ENCODE measurements around the gene ZNF587. TPM values are rescaled to one million over a fixed set of nuclear protein-coding genes. Genes with fewer than 3 reads are reported as not detected.
A peak's percentile ranks its signal among the peaks of the same experiment; 100 is the strongest.

ZNF587 gene
- total RNA-seq, 4 donors from 2014 or later: 10.6 to 18.0 (median 17.2) TPM

DNA sequence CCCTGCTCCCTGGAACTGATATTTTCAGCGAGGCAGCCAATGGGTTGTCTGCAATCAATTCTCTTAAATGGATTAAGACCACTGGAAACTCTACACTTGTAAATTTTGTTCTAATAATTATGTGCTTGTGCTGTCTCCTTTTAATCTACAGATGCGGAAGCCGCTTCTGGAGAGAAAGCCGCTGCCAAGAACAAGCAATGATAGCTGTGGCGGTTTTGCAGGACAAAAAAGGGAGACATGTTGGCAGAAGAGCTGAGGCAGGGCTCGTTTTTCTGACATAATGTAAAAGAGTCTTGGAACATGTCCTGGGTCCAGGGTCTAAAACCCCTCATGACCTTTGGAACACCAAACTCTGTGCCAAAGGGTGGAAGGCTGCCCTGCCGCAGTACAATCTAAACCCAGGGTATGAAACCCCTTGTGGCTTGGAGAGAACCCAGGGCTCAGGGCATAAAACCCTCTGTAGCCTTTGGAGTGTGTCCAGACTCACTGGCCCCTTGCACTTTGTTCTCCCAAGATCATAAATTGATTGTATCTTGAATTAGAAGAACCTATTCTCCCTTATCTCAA, 54.0 kb downstream of the ZNF587 start:
- WGBS, 2 donors: 71 to 74% methylated on average over 7 of the region's 7 CpGs
- TF ChIP-seq POLR2A (IDR thresholded peaks at IDR 0.05): no peak
- TF ChIP-seq, protein P1, sequence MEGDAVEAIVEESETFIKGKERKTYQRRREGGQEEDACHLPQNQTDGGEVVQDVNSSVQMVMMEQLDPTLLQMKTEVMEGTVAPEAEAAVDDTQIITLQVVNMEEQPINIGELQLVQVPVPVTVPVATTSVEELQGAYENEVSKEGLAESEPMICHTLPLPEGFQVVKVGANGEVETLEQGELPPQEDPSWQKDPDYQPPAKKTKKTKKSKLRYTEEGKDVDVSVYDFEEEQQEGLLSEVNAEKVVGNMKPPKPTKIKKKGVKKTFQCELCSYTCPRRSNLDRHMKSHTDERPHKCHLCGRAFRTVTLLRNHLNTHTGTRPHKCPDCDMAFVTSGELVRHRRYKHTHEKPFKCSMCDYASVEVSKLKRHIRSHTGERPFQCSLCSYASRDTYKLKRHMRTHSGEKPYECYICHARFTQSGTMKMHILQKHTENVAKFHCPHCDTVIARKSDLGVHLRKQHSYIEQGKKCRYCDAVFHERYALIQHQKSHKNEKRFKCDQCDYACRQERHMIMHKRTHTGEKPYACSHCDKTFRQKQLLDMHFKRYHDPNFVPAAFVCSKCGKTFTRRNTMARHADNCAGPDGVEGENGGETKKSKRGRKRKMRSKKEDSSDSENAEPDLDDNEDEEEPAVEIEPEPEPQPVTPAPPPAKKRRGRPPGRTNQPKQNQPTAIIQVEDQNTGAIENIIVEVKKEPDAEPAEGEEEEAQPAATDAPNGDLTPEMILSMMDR (IDR thresholded peaks at IDR 0.05): no peak
- no peak overlapping the region for H3K4me3 ChIP-seq (ENCODE audit: low read depth, poor library complexity, severe bottlenecking)
- peak in 1 of 2 donors; percentile 9 for DNase-seq (ENCODE audit: low spot score in 2 of 2)
- intact Hi-C loops (cut with DNase I; ENCODE audit: low total_unique reads): no loop called here

DNA sequence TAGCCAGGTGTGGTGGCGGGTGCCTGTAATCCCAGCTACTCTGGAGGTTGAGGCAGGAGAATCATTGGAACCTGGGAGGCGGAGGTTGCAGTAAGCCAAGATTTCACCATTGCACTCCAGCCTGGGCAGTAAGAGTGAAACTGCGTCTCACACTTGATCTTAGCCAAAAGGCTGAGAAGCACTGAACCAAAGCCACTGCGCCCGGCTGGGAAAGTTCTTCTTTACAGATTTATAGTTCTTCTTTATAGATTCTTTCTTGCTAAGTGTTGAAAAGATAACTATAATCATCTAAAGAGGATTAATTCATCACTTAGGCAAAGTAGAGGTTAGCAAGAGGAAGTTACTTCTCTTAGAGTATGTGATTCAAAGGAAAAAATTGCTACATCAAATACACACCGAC, 55.6 kb downstream of the ZNF587 start:
- no peak overlapping the region for H3K4me3 ChIP-seq (ENCODE audit: low read depth, poor library complexity, severe bottlenecking)
- peak in 1 of 2 donors; percentile 39 for DNase-seq (ENCODE audit: low spot score in 2 of 2)
- WGBS, 2 donors: 87 to 96% methylated on average over 6 of the region's 6 CpGs
- intact Hi-C loops (cut with DNase I; ENCODE audit: low total_unique reads): no loop called here
- TF ChIP-seq, protein P1 (IDR thresholded peaks at IDR 0.05): no peak
- TF ChIP-seq POLR2A (IDR thresholded peaks at IDR 0.05): no peak

DNA sequence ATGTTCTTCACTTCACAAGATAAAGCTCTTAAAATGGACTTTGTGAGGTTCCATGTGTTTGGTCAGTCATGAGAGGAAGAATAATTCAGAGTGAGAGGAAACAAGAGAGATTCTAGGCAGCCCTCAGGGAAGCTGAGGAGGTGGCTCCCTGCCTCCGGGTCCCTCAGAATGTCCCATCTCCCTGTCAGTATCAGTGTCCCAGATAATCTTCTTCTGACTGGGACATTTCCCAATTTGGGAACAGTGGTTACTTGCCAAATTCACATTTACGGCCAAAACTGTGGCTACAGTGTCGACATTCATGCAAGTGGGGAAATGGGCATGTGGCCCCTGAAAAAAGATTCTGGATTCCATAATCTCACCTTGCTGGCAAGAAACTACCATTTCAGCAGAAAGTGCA, 57.7 kb downstream of the ZNF587 start:
- 86 to 93% methylated on average over 3 of the region's 3 CpGs for WGBS, 2 donors
- TF ChIP-seq POLR2A (IDR thresholded peaks at IDR 0.05): no peak
- TF ChIP-seq, protein P1 (IDR thresholded peaks at IDR 0.05): no peak
- H3K4me3 ChIP-seq (ENCODE audit: low read depth, poor library complexity, severe bottlenecking): no peak overlapping the region
- DNase-seq (ENCODE audit: low spot score in 2 of 2): peak in 1 of 2 donors; percentile 53
- intact Hi-C loops (cut with DNase I; ENCODE audit: low total_unique reads): no loop called here

DNA sequence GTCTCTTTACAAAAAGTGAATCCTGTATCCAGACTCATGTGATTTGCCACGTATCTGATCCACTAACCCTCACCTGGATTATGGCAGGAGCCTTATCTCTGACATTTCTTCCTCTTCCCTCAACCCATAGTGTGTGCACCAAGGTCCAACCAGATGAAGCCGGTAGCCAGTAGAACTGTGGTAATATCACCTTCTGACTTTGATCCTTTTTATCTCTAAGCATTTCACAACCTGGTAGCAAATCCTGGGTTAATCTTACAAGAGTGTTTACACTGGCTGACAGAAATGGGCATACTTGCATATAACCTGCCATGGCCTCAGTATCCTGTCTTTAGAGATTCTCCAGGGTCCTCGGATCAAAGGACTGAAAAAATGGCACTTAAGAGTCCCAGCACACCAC, 64.9 kb downstream of the ZNF587 start:
- TF ChIP-seq, protein P1 (IDR thresholded peaks at IDR 0.05): no peak
- no peak for TF ChIP-seq POLR2A (IDR thresholded peaks at IDR 0.05)
- 91 to 96% methylated on average over 3 of the region's 3 CpGs for whole genome bisulfite sequencing, 2 donors
- no peak for DNase-seq (ENCODE audit: low spot score in 2 of 2)
- no peak overlapping the region for H3K4me3 ChIP-seq (ENCODE audit: low read depth, poor library complexity, severe bottlenecking)
- intact Hi-C loops (cut with DNase I; ENCODE audit: low total_unique reads): no loop called here

Other genes with a start within 250 kb of the ZNF587 start
- 10 to 100 TPM in 1 of 4 donors, 1 to 10 TPM in 3; 4.8 to 16.9 (median 6.1) TPM for gene ZNF530, start 250.0 kb upstream of the ZNF587 start, total RNA-seq
- 10 to 100 TPM; 19.1 to 42.5 (median 34.6) TPM for gene ZNF134, start 235.6 kb upstream of the ZNF587 start, total RNA-seq
- 10 to 100 TPM; 12.9 to 33.5 (median 17.7) TPM for gene ZNF211, start 216.7 kb upstream of the ZNF587 start, total RNA-seq
- gene ZSCAN4, start 180.9 kb upstream of the ZNF587 start, total RNA-seq: under 1 TPM in 2 of 4 donors, not detected in 2; 0.39 to 0.71 TPM
- gene ZNF551, start 167.9 kb upstream of the ZNF587 start, total RNA-seq: 10 to 100 TPM in 3 of 4 donors, 1 to 10 TPM in 1; 9.3 to 20.8 (median 19.5) TPM
- 1 to 10 TPM in 1 of 4 donors, under 1 TPM in 3; 0.15 to 1.0 (median 0.77) TPM for gene ZNF154, start 140.7 kb upstream of the ZNF587 start, total RNA-seq
- 1 to 10 TPM in 2 of 4 donors, under 1 TPM in 2; 0.88 to 4.3 (median 2.0) TPM for gene ZNF671, start 122.2 kb upstream of the ZNF587 start, total RNA-seq
- 10 to 100 TPM in 3 of 4 donors, 1 to 10 TPM in 1; 9.5 to 23.7 (median 13.0) TPM for gene ZNF776, start 103.0 kb upstream of the ZNF587 start, total RNA-seq
- 10 to 100 TPM in 3 of 4 donors, 1 to 10 TPM in 1; 9.1 to 21.4 (median 17.5) TPM for gene ZNF586, start 80.2 kb upstream of the ZNF587 start, total RNA-seq
- 1 to 10 TPM; 5.4 to 7.0 (median 5.9) TPM for gene ZNF552, start 34.9 kb upstream of the ZNF587 start, total RNA-seq
- gene ZNF587B, start 19.6 kb upstream of the ZNF587 start, total RNA-seq: 10 to 100 TPM; 11.8 to 16.7 (median 13.7) TPM
- 10 to 100 TPM in 2 of 4 donors, 1 to 10 TPM in 2; 6.9 to 18.4 (median 10.0) TPM for gene ZNF814, start 39.2 kb downstream of the ZNF587 start, total RNA-seq
- 10 to 100 TPM in 3 of 4 donors, 1 to 10 TPM in 1; 6.6 to 25.5 (median 11.6) TPM for gene ZNF417, start 66.7 kb downstream of the ZNF587 start, total RNA-seq
- 10 to 100 TPM in 1 of 4 donors, 1 to 10 TPM in 3; 4.3 to 10.9 (median 6.2) TPM for gene ZNF418, start 85.5 kb downstream of the ZNF587 start, total RNA-seq
- gene ZNF256, start 97.8 kb downstream of the ZNF587 start, total RNA-seq: 10 to 100 TPM in 1 of 4 donors, 1 to 10 TPM in 3; 7.8 to 11.3 (median 9.1) TPM
- gene C19orf18, start 124.7 kb downstream of the ZNF587 start, total RNA-seq: not detected
- gene ZNF606, start 153.0 kb downstream of the ZNF587 start, total RNA-seq: 10 to 100 TPM in 3 of 4 donors, 1 to 10 TPM in 1; 9.6 to 53.4 (median 16.3) TPM
- under 1 TPM in 1 of 4 donors, not detected in 3; 0.23 TPM for gene ZSCAN1, start 184.2 kb downstream of the ZNF587 start, total RNA-seq
- 1 to 10 TPM; 4.8 to 5.9 (median 5.5) TPM for gene ZNF135, start 209.4 kb downstream of the ZNF587 start, total RNA-seq
- gene ZSCAN18, start 248.4 kb downstream of the ZNF587 start, total RNA-seq: 10 to 100 TPM; 35.3 to 64.3 (median 50.9) TPM

Measured in lower leg skin (tissue), 4 donors.